ENCODE measurements around the gene SLIT1.

DNA sequence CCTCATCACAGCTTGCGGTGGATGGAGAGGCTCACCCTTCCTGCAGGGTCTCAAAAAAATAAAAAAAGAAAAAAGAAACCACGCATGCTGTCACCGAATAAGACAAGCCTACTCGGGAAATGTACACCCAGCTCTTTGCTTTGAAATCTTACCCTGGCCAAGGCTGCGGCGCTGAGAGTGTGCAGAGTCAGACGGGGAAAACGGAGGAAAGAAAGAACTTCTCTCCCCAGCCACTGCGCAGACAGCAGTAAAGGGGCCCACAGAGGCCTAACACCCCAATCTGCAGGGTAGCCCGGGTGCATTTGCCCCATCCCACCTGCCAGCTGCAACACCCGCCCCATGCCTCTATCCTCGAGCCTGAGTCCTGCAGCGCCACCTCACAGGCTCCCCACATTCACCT is 14.8 kb downstream of the SLIT1 start:
- TF ChIP-seq POLR2A (IDR thresholded peaks at IDR 0.05) = no peak
- TF ChIP-seq, protein P1, sequence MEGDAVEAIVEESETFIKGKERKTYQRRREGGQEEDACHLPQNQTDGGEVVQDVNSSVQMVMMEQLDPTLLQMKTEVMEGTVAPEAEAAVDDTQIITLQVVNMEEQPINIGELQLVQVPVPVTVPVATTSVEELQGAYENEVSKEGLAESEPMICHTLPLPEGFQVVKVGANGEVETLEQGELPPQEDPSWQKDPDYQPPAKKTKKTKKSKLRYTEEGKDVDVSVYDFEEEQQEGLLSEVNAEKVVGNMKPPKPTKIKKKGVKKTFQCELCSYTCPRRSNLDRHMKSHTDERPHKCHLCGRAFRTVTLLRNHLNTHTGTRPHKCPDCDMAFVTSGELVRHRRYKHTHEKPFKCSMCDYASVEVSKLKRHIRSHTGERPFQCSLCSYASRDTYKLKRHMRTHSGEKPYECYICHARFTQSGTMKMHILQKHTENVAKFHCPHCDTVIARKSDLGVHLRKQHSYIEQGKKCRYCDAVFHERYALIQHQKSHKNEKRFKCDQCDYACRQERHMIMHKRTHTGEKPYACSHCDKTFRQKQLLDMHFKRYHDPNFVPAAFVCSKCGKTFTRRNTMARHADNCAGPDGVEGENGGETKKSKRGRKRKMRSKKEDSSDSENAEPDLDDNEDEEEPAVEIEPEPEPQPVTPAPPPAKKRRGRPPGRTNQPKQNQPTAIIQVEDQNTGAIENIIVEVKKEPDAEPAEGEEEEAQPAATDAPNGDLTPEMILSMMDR (IDR thresholded peaks at IDR 0.05) = no peak
